Measurements from ENCODE around the gene RPS6KA2. TPM values are rescaled to one million over a fixed set of nuclear protein-coding genes. Genes with fewer than 3 reads are reported as not detected.
"Not testable (repeated sequence)": the region's sequence is repeated elsewhere in the genome, so short reads cannot be mapped to it uniquely, and the experiment has no call there.

RPS6KA2 gene
- polyA plus RNA-seq, 5 donors, result 38.9 to 52.0 (median 42.5) TPM

DNA sequence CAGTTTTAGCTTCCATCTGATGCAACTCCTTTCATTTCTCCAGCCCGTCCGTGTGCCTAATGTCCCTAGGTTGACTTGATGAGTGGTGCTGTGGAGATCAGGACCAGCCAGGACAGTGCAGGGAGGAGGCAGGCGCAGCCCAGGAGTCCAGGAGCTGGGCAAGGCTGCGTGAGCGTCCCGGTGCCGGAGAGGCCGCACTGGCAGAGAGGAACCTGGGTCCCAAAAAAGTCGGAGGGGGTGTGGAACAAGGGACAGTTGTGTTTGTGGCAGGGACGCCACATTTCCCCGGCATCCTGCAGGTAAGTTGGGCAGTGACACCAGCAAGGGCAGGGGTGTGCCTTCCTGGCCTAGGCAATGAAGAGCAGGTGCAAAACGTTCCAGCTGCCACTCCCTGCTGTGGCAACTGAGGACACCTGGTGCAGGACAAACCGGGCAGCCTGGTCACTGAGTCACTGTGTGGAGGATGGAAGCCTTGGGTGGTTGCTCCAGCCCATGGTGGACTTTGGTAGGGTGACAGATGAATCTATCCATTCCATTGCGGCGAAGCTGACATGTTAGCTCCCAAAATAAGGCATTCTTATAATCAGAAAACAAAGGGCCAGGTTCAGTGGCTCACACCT is 93.7 kb downstream of the RPS6KA2 start:
- DNase-seq, result no peak

DNA sequence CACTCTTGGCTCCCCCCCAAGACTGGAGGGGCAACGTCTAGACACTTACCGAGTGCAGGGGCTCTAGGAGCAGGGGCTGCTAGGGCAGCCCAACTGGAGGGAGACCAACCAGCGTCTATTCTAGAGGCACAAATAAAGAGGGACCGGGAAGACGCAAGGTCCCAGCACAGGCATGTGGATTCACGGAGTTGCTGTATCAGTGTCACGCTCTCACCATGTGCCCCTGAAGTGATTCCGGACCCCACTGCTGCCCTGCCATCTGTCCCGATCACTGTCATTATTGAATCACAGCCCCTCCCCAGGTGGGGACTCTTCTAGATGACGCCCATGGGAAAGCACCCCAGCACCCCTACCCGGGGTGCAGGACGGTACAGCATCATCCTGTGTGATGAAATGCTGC is 94.7 kb downstream of the RPS6KA2 start:
- no peak for DNase-seq

DNA sequence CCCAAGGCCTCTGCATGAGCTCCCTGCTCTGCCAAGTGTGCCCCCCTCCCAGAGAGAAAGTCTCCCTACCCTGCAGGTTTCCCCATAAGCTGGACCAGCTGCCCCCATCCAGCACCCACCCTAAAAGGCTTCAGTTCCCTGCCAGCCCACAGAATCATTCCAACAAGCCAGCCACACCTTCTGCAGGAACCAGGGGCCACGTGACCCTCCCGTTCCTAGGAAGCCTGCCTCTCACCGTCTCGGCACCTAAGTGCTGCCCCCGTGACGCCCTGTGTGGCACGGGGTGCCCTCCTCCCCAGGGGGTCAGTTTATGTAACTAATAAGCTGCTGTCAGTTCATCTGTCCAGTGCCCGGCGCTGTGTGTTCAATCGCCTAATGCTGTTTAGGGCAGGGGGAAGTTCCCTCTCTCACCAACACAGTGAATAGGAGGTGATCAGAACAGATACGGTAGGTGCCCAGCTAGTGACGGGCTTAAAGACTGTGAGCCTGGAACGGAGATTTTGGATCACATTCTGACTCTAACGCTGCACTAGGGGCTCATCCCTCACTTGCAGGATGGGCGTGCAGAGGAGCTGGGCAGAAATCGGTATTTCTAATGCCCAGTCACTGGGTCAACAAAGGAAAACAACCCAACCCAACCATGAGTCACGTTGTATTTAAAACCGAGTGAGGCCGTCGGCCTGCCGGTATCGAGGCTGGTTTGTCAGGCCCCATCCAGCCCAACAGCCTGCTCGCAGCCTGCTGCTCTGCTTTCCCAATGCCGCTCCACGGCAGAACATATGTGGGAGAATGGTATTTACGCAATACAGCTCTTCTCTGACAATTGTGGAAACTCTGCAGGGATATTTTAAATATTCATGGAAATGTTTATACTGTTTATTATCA is 96.6 kb downstream of the RPS6KA2 start:
- no peak for DNase-seq

DNA sequence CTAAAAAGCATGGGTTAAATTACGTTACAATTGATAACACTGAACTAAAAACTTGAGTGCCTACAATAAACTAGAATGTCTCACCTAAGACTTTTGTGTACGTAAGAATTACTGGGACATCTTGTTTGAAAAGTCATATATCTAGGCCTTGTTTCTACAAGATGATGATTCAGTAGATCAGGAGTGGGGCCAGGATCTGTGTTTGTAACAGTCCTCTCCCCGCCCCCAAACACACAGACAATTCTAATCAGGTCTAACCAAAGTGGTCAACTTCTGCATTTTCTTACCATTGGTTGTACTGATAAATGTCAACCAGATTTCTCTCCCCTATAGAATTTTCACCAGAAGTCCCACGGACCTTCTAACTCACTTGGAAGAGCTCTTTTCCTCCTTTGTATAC is 97.5 kb downstream of the RPS6KA2 start:
- no peak for DNase-seq

DNA sequence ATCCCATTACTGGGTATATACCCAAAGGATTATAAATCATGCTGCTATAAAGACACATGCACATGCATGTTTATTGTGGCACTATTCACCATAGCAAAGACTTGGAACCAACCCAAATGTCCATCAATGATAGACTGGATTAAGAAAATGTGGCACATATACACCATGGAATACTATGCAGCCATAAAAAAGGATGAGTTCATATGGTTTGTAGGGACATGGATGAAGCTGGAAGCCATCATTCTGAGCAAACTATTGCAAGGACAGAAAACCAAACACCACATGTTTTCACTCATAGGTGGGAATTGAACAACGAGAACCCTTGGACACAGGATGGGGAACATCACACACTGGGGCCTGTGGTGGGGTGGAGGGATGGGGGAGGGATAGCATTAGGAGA is 98.0 kb downstream of the RPS6KA2 start:
- not testable (repeated sequence) for DNase-seq

DNA sequence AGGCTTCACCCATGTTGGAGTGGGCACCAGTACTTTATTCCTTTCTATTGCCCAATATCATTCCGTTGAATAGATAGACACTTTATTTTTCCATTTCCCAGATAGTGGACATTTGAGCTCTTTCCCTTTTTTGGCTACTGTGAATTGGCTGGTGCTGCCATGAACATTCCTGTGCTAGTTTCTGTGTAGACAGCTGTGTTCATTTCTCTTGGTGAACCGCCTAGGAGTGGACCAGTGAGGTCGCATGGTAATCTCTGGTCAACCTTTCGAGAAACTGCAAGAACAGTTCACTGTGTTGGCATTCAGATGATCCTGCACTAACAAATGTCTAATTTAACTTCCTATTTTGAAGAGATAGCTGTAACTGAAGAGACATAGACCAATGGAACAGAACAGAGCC is 99.2 kb downstream of the RPS6KA2 start:
- DNase-seq, result no peak

DNA sequence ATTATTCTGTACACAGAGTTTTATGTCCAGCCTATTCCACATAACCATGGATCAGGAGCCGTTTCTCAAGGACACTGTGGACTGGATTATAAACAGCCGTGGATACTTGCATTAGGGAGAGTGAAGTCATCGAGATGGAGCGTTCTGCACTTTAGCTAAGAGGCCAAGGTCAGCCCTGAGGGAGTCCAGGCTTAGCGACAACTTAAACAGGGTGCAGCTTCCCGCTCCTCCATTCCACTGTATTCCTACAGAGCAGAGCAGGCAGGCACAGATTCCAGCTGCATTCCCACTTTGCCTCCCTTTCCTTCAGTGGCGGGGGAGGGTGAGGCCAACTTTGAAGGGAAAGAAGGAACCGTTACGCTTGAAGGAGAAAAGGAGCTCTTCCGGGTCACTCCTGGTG is 100.1 kb downstream of the RPS6KA2 start:
- no peak for DNase-seq

DNA sequence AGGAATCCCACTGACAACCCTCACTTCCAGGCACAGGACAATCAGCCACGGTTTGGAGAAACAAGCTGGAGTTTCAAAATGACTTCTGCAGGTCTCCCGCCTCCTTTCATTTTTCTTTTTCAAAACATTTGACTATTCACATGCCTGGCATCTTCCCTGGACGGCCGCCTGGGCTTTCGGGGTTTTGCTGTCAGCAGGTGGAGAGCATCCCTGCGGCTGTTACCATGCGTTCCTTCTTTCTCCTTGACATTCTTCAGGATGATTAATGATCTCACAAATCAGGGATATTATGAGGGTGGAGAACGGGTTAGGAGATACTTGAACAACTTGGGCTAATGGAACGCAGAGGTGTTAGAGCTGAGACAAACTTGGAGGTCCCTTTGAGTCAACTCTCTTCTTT is 101.5 kb downstream of the RPS6KA2 start:
- no peak for DNase-seq

DNA sequence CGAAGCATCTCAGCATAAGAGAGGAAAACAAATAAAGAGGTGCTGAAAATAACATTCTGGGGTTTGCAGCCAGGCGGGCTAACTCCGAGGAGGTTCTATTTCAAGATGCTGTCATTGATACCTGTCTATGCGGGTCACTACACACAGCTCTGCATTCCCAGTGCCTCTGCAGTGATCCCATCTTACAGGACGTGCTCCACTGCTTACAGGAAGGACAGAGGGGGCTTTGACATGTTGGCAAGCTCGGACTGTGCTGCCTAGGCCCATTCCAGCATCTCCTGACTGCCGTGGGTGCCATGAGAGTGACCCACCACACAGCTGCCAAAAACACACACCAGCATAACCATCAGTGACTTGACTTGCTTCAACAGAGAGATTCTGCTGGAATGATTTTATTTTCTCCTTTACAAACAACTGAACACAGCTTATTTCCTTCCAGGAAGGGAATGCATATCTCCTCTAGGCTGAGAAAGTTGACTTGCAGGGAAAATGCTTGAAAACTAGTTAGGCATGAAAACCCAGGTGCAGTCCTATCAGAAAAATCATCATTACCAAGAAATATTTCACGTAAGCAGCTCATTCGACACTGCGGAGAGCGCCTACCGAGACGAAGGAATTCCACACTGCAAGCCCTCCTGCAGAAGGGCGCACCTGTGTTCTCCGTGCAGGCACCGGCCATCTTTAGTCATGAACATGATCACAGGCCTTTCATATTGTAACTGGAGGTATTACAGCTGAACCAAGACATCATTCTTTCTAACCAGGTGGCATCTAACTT is 103.1 kb downstream of the RPS6KA2 start:
- DNase-seq, result no peak

DNA sequence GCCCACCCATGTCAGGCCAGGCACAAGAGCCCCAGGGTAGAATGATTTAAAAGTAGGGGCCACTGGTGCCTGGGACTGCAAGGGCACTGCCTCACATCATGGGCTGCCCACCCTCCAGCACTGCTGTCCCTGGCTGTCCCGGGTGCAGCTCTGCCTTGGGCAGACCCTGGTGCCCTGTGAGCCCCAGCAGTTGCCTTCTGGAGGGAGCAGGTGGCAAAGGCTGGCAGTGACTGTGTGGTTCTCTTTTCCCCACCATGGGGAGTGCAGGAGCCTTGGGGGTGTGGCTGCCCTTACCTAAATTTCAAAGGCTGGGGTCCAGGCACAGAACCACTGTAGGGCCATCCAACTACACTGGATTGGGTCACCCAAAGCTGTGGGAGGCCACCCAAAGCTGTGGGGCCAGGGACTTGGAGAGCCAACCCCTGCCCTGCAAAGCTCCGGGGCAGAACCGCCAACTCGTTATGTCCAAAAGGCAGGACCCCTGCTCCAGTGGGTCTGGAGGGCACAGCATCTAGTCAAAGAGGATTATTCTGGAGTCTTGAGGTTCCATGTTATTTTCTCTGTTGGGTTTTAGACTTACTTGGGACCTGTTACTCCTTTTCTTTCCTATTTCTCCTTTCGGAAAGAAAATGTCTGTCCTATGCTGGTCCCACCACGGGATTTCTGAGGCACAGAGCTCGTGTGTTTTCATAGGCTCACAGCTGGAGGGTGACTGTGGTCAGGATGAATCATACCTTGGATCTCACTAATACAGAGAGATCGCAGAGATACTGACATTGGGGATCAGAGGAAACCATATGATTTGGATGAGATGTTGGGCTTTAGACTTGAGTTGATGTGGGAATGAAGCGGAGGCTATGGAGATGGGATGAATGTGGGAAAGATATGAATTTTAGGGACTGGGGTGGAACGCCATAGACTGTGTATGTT is 105.9 kb downstream of the RPS6KA2 start:
- no peak for DNase-seq

DNA sequence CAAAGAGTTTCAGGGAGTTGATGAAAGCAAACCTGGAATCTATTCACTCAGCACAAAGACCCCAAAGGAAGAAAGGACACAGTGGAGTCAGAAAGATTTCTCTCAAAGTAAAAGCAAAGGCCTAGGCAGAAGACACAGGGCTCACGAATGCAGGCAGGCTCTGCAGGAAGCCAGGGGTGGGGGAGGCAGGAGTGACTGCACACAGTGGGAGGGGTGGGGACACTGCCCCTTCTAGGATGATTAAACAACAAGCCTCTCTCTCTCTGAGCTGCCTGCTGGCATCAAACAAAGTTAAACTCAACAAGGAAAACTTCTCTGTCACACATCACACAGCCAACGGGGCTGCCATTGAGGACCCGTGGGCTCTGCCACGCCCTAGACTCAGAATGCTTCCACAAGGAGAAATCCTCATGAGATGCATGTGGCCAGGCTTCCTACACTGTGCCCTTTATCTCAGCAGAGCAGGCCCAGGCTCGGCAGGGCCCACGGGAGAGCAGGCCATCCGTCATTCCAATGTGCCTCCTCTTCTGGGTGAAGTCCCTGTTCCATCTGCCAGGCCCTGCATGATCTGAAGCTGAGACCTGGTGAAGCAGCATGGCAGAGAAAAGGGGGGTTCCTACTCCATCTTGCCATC is 110.7 kb downstream of the RPS6KA2 start:
- DNase-seq, result no peak

DNA sequence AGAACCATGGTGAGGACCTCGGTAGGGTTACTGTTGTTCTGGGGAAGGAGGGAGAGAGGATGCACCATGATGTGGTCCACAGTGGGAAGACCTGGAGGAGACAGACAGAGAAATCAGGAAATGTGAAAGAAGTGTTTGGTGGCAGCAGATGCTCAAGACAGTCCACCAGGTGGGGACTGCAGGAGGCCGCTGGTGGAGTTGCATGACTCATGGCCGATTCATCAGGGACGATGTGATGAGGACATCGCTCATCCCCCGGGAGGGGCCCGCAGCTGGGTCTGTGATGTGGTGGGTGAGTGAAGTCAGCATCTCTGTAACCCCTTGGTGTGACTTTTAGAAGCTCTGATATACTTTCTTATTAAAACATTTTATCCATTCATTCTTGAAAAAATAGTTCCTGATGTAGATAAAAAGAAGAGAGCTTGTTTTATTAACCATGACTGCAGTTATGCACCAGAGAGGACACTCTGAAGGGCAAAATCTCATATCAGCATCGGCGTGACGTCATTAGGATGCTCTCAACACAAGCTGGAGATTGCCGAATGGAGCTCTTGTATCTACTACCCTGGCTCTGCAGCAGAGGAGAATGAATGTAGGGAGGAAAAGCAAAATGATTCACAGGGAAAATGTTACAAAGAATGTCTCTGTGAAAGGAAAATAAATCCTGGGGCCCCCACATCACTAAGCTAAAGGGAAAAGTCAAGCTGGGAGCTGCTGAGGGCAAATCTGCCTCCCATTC is 111.8 kb downstream of the RPS6KA2 start:
- no peak for DNase-seq

DNA sequence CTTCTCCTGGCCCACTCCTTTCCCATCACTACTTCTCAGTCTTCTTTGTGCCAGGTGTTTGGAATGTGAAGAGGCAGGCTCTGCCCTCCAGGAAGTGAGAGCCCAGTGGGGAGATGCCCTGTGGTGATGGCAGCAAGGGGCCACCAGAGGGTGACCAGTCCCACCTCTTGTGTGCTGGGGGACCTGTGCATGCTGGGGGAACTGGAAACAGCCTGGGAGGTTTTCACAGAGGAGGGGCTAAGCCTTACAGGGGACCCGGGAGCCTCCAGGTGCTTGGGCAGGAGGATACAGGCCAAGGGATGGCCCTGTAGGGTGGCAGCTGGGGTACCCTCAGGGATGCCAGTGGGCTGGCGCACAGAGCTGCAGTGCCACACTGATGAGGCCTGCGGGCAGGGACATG is 112.9 kb downstream of the RPS6KA2 start:
- no peak for DNase-seq

DNA sequence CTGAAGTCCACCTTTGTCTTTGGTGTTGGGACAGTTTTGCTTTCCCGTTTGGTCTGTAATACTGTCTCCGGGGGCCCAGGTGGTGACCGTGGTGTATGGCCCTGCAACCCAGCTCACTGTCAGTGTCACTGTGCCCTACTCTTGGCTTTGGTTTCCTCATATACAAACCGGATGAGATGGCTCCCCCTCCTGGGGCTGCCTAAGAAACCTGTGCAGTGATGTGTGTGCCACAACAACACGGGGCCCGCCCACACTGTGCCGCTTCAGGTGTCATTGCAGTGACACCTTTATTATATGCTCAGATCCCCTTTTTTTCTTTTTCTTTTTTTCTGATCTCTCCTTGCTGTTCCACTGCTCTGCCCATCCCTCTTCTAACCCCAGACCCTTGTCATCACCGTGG is 114.5 kb downstream of the RPS6KA2 start:
- DNase-seq, result no peak

DNA sequence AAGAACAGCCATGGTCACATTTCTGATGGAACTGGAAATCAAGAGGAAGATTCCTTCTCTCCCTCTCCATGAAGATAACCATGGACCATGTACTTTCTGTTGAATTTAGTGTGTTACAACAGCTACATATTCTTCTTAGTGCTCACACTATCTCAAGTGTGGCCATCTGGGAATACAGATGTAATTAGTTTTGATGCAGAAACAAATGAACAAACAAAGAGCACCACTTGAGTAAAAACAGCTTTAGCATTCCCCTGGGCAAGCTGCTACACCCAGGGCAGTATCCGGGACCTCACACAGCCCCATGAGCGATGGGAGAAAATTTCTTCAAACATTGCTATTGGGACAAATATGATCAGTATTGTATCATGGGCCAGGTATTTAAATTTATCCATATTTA is 115.7 kb downstream of the RPS6KA2 start:
- no peak for DNase-seq

DNA sequence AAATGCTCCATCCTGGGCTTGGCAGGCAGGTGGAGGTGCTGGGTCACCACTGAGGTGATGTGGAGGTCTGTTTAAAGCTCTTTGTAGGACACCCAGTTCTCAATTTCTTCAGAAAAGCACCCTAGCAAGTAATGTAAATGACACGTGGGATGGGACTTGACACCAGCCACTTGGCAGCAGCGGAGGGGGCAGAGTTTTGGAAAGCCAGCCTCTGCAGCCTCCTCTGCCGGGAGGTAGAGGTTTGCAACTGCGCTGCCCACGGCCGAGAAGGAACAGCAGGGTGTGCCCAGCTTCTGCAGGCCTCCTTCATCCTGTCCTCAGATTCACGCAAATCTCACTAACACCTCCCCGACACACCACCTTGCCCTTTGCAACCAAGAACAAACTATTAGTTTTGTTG is 117.9 kb downstream of the RPS6KA2 start:
- DNase-seq, result no peak

DNA sequence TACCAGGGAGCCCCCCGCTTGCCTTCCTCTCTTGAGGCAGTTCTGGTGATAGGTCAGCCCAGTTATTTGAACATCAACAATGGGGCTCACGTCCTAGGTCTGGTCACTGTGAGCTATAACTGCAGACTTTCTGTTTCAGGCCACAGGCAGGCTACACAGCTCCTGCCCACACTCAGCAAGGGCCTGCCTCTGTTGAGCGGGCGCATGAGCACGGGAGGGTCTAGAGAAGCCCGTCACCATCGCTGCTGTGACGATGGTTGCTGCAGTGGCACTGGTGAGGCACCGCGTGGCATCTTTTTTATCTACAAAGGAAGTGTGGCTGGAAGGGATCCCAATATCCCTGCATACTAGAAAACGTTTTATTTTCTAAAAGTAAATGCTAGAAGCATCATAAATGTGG is 118.3 kb downstream of the RPS6KA2 start:
- no peak for DNase-seq

DNA sequence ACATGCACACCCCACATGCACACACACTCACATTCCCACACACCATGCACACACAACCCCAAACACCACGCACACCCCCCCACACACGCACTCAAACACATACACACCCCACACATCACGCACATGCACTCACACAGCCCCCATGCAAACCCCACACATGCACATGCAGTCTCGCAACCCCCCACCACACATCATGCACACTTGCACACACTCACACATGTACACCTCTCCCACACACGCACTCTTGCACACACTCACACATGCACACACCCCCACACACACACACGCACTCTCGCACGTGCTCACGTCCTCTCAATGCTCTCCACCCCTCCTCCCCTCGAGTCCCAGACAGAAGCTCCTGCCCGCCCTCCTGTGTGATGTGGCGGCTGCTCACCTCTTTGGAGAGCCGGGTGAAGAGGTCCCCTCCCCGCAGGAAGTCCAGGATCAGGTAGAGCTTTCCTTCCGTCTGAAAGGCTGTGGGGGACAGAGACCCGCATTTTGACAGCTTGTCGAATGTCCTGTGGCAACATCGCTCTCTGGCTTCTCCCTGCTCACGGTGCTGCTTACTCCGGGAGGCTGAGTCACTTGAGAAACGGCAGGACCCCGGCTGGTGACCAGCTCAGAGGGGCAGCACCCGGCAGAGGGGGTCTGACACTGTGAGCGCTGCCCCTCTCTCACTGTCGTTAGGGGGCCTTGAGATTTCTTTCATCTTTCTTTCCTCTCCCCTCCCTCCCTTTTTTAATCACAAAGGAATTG is 119.1 kb downstream of the RPS6KA2 start:
- no peak for DNase-seq

DNA sequence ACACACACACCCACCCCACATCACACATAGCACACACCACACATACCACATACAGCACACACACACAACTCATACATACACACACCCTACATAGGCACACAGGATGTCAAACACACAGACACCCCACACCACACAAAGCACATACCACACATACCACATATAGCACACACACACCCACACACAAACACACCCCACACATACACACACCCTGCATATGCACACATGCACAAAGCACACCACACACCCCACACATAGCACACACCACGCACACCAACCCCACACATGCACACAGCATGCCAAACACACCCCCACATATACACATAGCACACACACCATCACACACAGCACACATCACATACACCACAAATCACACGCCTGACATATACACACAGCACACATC is 119.7 kb downstream of the RPS6KA2 start:
- no peak for DNase-seq
